Measurements from ENCODE around the gene GGA1. TPM values are rescaled to one million over a fixed set of nuclear protein-coding genes. Genes with fewer than 3 reads are reported as not detected.

Gene GGA1
- total and polyA plus RNA-seq, 9 of the 15 experiments (the other 6 are each of a cell fraction or from before 2014, with no cell fraction given): 1.5 to 69.5 (median 31.6) TPM

GRCh38 chr22:37561212-37562048 lies 47.2 kb upstream of the GGA1 start (continued):
- TF ChIP-seq, protein P1, sequence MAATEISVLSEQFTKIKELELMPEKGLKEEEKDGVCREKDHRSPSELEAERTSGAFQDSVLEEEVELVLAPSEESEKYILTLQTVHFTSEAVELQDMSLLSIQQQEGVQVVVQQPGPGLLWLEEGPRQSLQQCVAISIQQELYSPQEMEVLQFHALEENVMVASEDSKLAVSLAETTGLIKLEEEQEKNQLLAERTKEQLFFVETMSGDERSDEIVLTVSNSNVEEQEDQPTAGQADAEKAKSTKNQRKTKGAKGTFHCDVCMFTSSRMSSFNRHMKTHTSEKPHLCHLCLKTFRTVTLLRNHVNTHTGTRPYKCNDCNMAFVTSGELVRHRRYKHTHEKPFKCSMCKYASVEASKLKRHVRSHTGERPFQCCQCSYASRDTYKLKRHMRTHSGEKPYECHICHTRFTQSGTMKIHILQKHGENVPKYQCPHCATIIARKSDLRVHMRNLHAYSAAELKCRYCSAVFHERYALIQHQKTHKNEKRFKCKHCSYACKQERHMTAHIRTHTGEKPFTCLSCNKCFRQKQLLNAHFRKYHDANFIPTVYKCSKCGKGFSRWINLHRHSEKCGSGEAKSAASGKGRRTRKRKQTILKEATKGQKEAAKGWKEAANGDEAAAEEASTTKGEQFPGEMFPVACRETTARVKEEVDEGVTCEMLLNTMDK (IDR thresholded peaks at IDR 0.05; ENCODE audit: borderline replicate concordance, insufficient read depth, low read depth, low read length, poor library complexity, severe bottlenecking): peak; percentile 86
- TF ChIP-seq UBTF (IDR thresholded peaks at IDR 0.05; ENCODE audit: borderline replicate concordance in 1 of 2, low read depth in 2 of 2, low read length in 2 of 2): peak in 1 of 2 experiments; percentile 5; a peak in 1 of 4 replicates
- peak; percentile 44 for TF ChIP-seq TBP (optimal IDR thresholded peaks at IDR 0.05; ENCODE audit: low read depth, low read length)
- TF ChIP-seq, protein P2, sequence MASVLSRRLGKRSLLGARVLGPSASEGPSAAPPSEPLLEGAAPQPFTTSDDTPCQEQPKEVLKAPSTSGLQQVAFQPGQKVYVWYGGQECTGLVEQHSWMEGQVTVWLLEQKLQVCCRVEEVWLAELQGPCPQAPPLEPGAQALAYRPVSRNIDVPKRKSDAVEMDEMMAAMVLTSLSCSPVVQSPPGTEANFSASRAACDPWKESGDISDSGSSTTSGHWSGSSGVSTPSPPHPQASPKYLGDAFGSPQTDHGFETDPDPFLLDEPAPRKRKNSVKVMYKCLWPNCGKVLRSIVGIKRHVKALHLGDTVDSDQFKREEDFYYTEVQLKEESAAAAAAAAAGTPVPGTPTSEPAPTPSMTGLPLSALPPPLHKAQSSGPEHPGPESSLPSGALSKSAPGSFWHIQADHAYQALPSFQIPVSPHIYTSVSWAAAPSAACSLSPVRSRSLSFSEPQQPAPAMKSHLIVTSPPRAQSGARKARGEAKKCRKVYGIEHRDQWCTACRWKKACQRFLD (CRISPR knock-in tag; IDR thresholded peaks at IDR 0.05): no peak; the same call in none of the 2 replicates
- TF ChIP-seq KAT7 (CRISPR knock-in tag; IDR thresholded peaks at IDR 0.05; ENCODE audit: borderline replicate concordance): no peak
- TF ChIP-seq CEBPG (CRISPR knock-in tag; IDR thresholded peaks at IDR 0.05): peak; percentile 98
- peak; percentile 95 for TF ChIP-seq CEBPG (tag; conservative IDR thresholded peaks at IDR 0.05 in 1 of 2, IDR thresholded peaks at IDR 0.05 in 1 of 2)
- TF ChIP-seq, protein P3, sequence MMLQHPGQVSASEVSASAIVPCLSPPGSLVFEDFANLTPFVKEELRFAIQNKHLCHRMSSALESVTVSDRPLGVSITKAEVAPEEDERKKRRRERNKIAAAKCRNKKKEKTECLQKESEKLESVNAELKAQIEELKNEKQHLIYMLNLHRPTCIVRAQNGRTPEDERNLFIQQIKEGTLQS (IDR thresholded peaks at IDR 0.05): peak; percentile 97
- TF ChIP-seq, protein P3 (CRISPR knock-in tag; conservative IDR thresholded peaks at IDR 0.05): peak; percentile 81; the same call in 1 of the 2 replicates
- no peak for TF ChIP-seq CBFB (CRISPR knock-in tag; IDR thresholded peaks at IDR 0.05)
- TF ChIP-seq, protein P4, sequence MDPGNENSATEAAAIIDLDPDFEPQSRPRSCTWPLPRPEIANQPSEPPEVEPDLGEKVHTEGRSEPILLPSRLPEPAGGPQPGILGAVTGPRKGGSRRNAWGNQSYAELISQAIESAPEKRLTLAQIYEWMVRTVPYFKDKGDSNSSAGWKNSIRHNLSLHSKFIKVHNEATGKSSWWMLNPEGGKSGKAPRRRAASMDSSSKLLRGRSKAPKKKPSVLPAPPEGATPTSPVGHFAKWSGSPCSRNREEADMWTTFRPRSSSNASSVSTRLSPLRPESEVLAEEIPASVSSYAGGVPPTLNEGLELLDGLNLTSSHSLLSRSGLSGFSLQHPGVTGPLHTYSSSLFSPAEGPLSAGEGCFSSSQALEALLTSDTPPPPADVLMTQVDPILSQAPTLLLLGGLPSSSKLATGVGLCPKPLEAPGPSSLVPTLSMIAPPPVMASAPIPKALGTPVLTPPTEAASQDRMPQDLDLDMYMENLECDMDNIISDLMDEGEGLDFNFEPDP (CRISPR knock-in tag; IDR thresholded peaks at IDR 0.05): no peak
- TF ChIP-seq SIX5 (IDR thresholded peaks at IDR 0.05; ENCODE audit: borderline replicate concordance in 1 of 2, insufficient read depth in 1 of 2, low read depth in 1 of 2, low read length in 2 of 2): no peak
- TF ChIP-seq, protein P5, sequence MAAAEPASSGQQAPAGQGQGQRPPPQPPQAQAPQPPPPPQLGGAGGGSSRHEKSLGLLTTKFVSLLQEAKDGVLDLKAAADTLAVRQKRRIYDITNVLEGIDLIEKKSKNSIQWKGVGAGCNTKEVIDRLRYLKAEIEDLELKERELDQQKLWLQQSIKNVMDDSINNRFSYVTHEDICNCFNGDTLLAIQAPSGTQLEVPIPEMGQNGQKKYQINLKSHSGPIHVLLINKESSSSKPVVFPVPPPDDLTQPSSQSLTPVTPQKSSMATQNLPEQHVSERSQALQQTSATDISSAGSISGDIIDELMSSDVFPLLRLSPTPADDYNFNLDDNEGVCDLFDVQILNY (CRISPR knock-in tag; IDR thresholded peaks at IDR 0.05): no peak
- no peak for TF ChIP-seq CCAR2 (IDR thresholded peaks at IDR 0.05; ENCODE audit: low read depth, low read length)
- TF ChIP-seq CC2D1A (IDR thresholded peaks at IDR 0.05): no peak
- TF ChIP-seq FOXJ2 (tag; IDR thresholded peaks at IDR 0.05): no peak

Data from K562 (cell line).